GM21717 (cell line): ENCODE data around the gene CRTAC1.

Experiments used
- ATAC-seq: cut with Tn5 transposase; IDR thresholded peaks from one replicate; pipeline ENCODE4 v1.9.1; 2021; ENCODE audit warnings: mild to moderate bottlenecking, moderate library complexity; ENCODE audit not compliant: unreplicated experiment

The CRTAC1 gene

DNA sequence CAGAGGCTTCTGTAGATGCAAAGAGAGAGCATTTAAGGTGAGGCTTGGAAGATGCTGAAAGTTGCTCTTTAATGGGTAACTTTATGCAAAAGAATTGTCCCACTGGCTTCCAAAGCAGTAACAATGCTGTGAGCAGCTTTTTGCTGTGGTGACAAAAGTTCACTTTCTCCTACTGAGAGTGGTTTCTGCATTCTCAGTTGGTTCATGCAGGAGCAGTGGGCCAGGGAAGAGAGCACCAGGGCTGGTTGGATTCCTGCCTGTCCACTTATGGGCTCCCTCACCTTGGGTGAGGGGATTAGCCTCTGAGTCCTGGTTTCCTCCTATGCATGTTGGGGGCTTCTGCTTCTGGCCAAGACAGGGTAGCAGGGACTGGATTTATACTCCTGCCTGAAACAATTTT lies 211.8 kb downstream of the CRTAC1 start:
- ATAC-seq = no peak

DNA sequence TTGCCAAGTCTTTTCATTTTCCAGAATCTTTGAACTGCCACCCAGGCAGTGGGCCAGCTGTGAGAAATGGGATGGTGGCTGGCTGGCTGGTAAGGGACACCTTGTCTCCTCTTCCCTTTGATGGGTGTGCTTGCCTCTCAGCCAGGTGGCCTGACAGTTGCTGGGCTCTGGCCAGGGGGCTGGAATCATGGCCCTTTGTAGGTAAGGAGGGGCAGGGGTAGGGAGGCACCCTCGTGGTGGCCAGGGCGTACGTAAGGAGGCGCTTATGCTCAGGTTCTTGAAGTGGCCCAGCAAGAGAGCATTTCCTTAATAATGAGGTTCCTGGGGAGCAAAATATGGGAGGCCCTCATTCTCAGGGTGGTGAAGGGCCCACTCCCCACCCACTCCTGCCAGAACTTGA lies 213.8 kb downstream of the CRTAC1 start:
- no peak for ATAC-seq
